Measurements from ENCODE around the gene NKD2. TPM values are rescaled to one million over a fixed set of nuclear protein-coding genes. Genes with fewer than 3 reads are reported as not detected.
"Not testable (repeated sequence)": the region's sequence is repeated elsewhere in the genome, so short reads cannot be mapped to it uniquely, and the experiment has no call there.

NKD2 gene
- polyA plus RNA-seq, 3 donors = 16.4 to 21.1 (median 20.5) TPM

- DNase-seq = no peak
Measured at GRCh38 chr5:1055896-1056610, 47.5 kb downstream of the NKD2 start.

GRCh38 chr5:1056611-1057484, 48.2 kb downstream of the NKD2 start:
- no peak for DNase-seq

GRCh38 chr5:1057485-1058082, 49.0 kb downstream of the NKD2 start:
- no peak for DNase-seq

- no peak for DNase-seq
Measured at GRCh38 chr5:1058083-1058945, 49.7 kb downstream of the NKD2 start.

- no peak for DNase-seq
Measured at GRCh38 chr5:1058988-1059883, 50.6 kb downstream of the NKD2 start.

- DNase-seq = no peak
Measured at GRCh38 chr5:1059884-1060263, 51.3 kb downstream of the NKD2 start.

- no peak for DNase-seq
Measured at GRCh38 chr5:1060535-1060981, 52.0 kb downstream of the NKD2 start.

GRCh38 chr5:1061292-1061691, 52.7 kb downstream of the NKD2 start:
- DNase-seq = not testable (repeated sequence)

GRCh38 chr5:1061916-1062315, 53.3 kb downstream of the NKD2 start:
- DNase-seq = no peak

GRCh38 chr5:1062761-1063568, 54.4 kb downstream of the NKD2 start:
- no peak for DNase-seq

GRCh38 chr5:1063661-1064382, 55.2 kb downstream of the NKD2 start:
- no peak for DNase-seq

- no peak for DNase-seq
Measured at GRCh38 chr5:1064383-1065142, 56.0 kb downstream of the NKD2 start.

GRCh38 chr5:1065143-1065750, 56.6 kb downstream of the NKD2 start:
- no peak for DNase-seq

- no peak for DNase-seq
Measured at GRCh38 chr5:1065891-1066650, 57.5 kb downstream of the NKD2 start.

- DNase-seq = no peak
Measured at GRCh38 chr5:1066676-1067075, 58.1 kb downstream of the NKD2 start.

GRCh38 chr5:1067141-1068121, 58.8 kb downstream of the NKD2 start:
- DNase-seq = no peak
